GM12873 (cell line): ENCODE results near the gene VANGL1.

Experiments used
- CTCF ChIP-seq: IDR thresholded peaks from 2 replicates; pipeline ENCODE4 v1.5.1; 2012; ENCODE audit warnings: low read depth, mild to moderate bottlenecking, moderate library complexity, low read length, control low read depth; ENCODE audit not compliant: insufficient read depth; ENCODE audit errors: missing control alignments

VANGL1 gene

GRCh38 chr1:115680730-115681111 is 39.0 kb downstream of the VANGL1 start:
- TF ChIP-seq CTCF, result no peak

- no peak for TF ChIP-seq CTCF
Measured at GRCh38 chr1:115682792-115683191, 41.0 kb downstream of the VANGL1 start.

- TF ChIP-seq CTCF, result no peak
Measured at GRCh38 chr1:115685029-115685705, 43.4 kb downstream of the VANGL1 start.

GRCh38 chr1:115687744-115688143 is 46.0 kb downstream of the VANGL1 start:
- no peak for TF ChIP-seq CTCF

- no peak for TF ChIP-seq CTCF
Measured at GRCh38 chr1:115690972-115691371, 49.2 kb downstream of the VANGL1 start.

GRCh38 chr1:115692224-115692623 is 50.5 kb downstream of the VANGL1 start:
- no peak for TF ChIP-seq CTCF

DNA sequence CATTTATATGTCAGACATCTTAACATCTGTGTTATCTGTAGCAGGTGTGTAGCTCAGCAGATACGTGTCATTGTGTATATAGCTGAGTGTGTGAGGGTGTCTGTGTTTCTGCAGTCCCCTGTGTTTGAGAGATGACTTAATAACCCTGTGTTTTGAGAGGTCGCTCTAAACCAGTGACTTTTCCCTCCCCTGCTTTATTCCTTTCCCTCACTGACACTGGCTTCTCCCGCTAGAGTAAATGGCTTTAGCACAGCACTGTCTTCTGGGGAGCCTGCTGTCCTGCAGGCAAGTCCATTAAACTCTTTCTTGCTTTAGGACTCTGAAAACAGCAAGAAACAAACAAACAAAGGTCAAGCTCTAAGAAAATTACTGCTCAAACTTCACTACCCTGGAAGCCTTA is 53.0 kb downstream of the VANGL1 start:
- TF ChIP-seq CTCF, result no peak
